Measurements from ENCODE around the gene FLYWCH1.

Gene FLYWCH1

GRCh38 chr16:2967721-2968161, 56.0 kb downstream of the FLYWCH1 start:
- DNase-seq (ENCODE audit: insufficient read length) (no peak), FAIRE-seq (no peak)
- TF ChIP-seq POLR2AphosphoS5 (IDR thresholded peaks at IDR 0.05; ENCODE audit: low read depth, low read length) (no peak), POLR2A (IDR thresholded peaks at IDR 0.05; ENCODE audit: low read depth, low read length) (no peak), TAF1 (IDR thresholded peaks at IDR 0.05; ENCODE audit: borderline replicate concordance, low read depth, low read length) (no peak)

- TF ChIP-seq TAF1 (IDR thresholded peaks at IDR 0.05; ENCODE audit: borderline replicate concordance, low read depth, low read length): no peak
- no peak for TF ChIP-seq POLR2A (IDR thresholded peaks at IDR 0.05; ENCODE audit: low read depth, low read length)
- no peak for TF ChIP-seq POLR2AphosphoS5 (IDR thresholded peaks at IDR 0.05; ENCODE audit: low read depth, low read length)
- DNase-seq (ENCODE audit: insufficient read length) (no peak), FAIRE-seq (no peak)
Measured at GRCh38 chr16:2968368-2968737, 56.6 kb downstream of the FLYWCH1 start.

- TF ChIP-seq POLR2A (IDR thresholded peaks at IDR 0.05; ENCODE audit: low read depth, low read length) (no peak; the same call in 1 of the 2 replicates), POLR2AphosphoS5 (IDR thresholded peaks at IDR 0.05; ENCODE audit: low read depth, low read length) (no peak; the same call in 1 of the 2 replicates), TAF1 (IDR thresholded peaks at IDR 0.05; ENCODE audit: borderline replicate concordance, low read depth, low read length) (no peak)
- peak; percentile 97 for DNase-seq (ENCODE audit: insufficient read length)
- peak; percentile 100 for FAIRE-seq
Measured at GRCh38 chr16:2968738-2969544, 57.2 kb downstream of the FLYWCH1 start, which contains the start of gene PAQR4. PAQR4 (plus strand) TSS chr16:2969348; CDS start chr16:2969675, 327 bp downstream.

- TF ChIP-seq POLR2AphosphoS5 (IDR thresholded peaks at IDR 0.05; ENCODE audit: low read depth, low read length): no peak
- no peak; the same call in 1 of the 2 replicates for TF ChIP-seq POLR2A (IDR thresholded peaks at IDR 0.05; ENCODE audit: low read depth, low read length)
- TF ChIP-seq TAF1 (IDR thresholded peaks at IDR 0.05; ENCODE audit: borderline replicate concordance, low read depth, low read length): no peak
- DNase-seq (ENCODE audit: insufficient read length): peak; percentile 92
- FAIRE-seq: peak; percentile 64
Measured at GRCh38 chr16:2969545-2970521, 58.1 kb downstream of the FLYWCH1 start.

GRCh38 chr16:2970563-2970962, 58.8 kb downstream of the FLYWCH1 start:
- FAIRE-seq (peak; percentile 70), DNase-seq (ENCODE audit: insufficient read length) (no peak)
- TF ChIP-seq TAF1 (IDR thresholded peaks at IDR 0.05; ENCODE audit: borderline replicate concordance, low read depth, low read length) (no peak), POLR2AphosphoS5 (IDR thresholded peaks at IDR 0.05; ENCODE audit: low read depth, low read length) (no peak), POLR2A (IDR thresholded peaks at IDR 0.05; ENCODE audit: low read depth, low read length) (no peak)

- no peak for FAIRE-seq
- no peak for DNase-seq (ENCODE audit: insufficient read length)
- TF ChIP-seq POLR2A (IDR thresholded peaks at IDR 0.05; ENCODE audit: low read depth, low read length) (no peak; the same call in 1 of the 2 replicates), POLR2AphosphoS5 (IDR thresholded peaks at IDR 0.05; ENCODE audit: low read depth, low read length) (peak; percentile 68), TAF1 (IDR thresholded peaks at IDR 0.05; ENCODE audit: borderline replicate concordance, low read depth, low read length) (no peak)
Measured at GRCh38 chr16:2971134-2971984, 59.6 kb downstream of the FLYWCH1 start.

- FAIRE-seq (no peak), DNase-seq (ENCODE audit: insufficient read length) (no peak)
- TF ChIP-seq POLR2A (IDR thresholded peaks at IDR 0.05; ENCODE audit: low read depth, low read length) (no peak; the same call in 1 of the 2 replicates), POLR2AphosphoS5 (IDR thresholded peaks at IDR 0.05; ENCODE audit: low read depth, low read length) (0 out of 2 replicates have a peak, but pooled peaks have one; percentile 0)
Measured at GRCh38 chr16:2971985-2972784, 60.5 kb downstream of the FLYWCH1 start.

GRCh38 chr16:2973093-2973492, 61.4 kb downstream of the FLYWCH1 start:
- DNase-seq (ENCODE audit: insufficient read length) (no peak), FAIRE-seq (no peak)
- no peak for TF ChIP-seq TAF1 (IDR thresholded peaks at IDR 0.05; ENCODE audit: borderline replicate concordance, low read depth, low read length)
- TF ChIP-seq POLR2A (IDR thresholded peaks at IDR 0.05; ENCODE audit: low read depth, low read length): no peak
- no peak; the same call in 1 of the 2 replicates for TF ChIP-seq POLR2AphosphoS5 (IDR thresholded peaks at IDR 0.05; ENCODE audit: low read depth, low read length)

- no peak for DNase-seq (ENCODE audit: insufficient read length)
- peak; percentile 51; the same call in 1 of the 2 replicates for TF ChIP-seq POLR2A (IDR thresholded peaks at IDR 0.05; ENCODE audit: low read depth, low read length)
- no peak for TF ChIP-seq TAF1 (IDR thresholded peaks at IDR 0.05; ENCODE audit: borderline replicate concordance, low read depth, low read length)
- no peak for FAIRE-seq
Measured at GRCh38 chr16:2973605-2974318, 62.0 kb downstream of the FLYWCH1 start.

Measured in GM12892 (cell line).